Stimulated activated CD4-positive, alpha-beta T cell treated with anti-CD3 and anti-CD28 coated beads, Interleukin-1b, Interleukin-23, amount 100 ng/mL, for 48 hours (primary cell): ENCODE measurements around the gene PSTPIP2.
"Not testable (repeated sequence)": the region's sequence is repeated elsewhere in the genome, so short reads cannot be mapped to it uniquely, and the experiment has no call there.

ENCODE experiments used
- DNase-seq: peaks from one replicate; pipeline ENCODE4 v3.0.0-alpha.2; 2020

Gene PSTPIP2

GRCh38 chr18:45980229-45980628 lies 91.8 kb downstream of the PSTPIP2 start:
- DNase-seq, result no peak

- no peak for DNase-seq
Measured at GRCh38 chr18:45978084-45978483, 94.0 kb downstream of the PSTPIP2 start.

GRCh38 chr18:45976974-45977373 lies 95.1 kb downstream of the PSTPIP2 start:
- no peak for DNase-seq

GRCh38 chr18:45976566-45976965 lies 95.5 kb downstream of the PSTPIP2 start:
- DNase-seq, result no peak

GRCh38 chr18:45974088-45974536 lies 97.9 kb downstream of the PSTPIP2 start:
- DNase-seq, result peak; percentile 71

GRCh38 chr18:45967007-45967706 lies 104.9 kb downstream of the PSTPIP2 start, which contains the start of gene EPG5:
TSS of gene EPG5 (minus strand) at chr18:45967329. CDS start at chr18:45967239, 90 bp downstream.
- peak; percentile 95 for DNase-seq

GRCh38 chr18:45964913-45965312 lies 107.1 kb downstream of the PSTPIP2 start:
- not testable (repeated sequence) for DNase-seq

- DNase-seq, result no peak
Measured at GRCh38 chr18:45962866-45963265, 109.2 kb downstream of the PSTPIP2 start.

- DNase-seq, result peak; percentile 39
Measured at GRCh38 chr18:45962461-45962860, 109.6 kb downstream of the PSTPIP2 start.

- not testable (repeated sequence) for DNase-seq
Measured at GRCh38 chr18:45959484-45959883, 112.6 kb downstream of the PSTPIP2 start.

- DNase-seq, result no peak
Measured at GRCh38 chr18:45958730-45959129, 113.3 kb downstream of the PSTPIP2 start.

GRCh38 chr18:45958027-45958426 lies 114.0 kb downstream of the PSTPIP2 start:
- no peak for DNase-seq

- DNase-seq, result no peak
Measured at GRCh38 chr18:45957100-45957499, 115.0 kb downstream of the PSTPIP2 start.

GRCh38 chr18:45954070-45954934 lies 117.8 kb downstream of the PSTPIP2 start:
- no peak for DNase-seq

- DNase-seq, result no peak
Measured at GRCh38 chr18:45951016-45951714, 120.9 kb downstream of the PSTPIP2 start.

GRCh38 chr18:45945669-45946068 lies 126.4 kb downstream of the PSTPIP2 start:
- DNase-seq, result no peak

GRCh38 chr18:45940724-45941123 lies 131.3 kb downstream of the PSTPIP2 start:
- no peak for DNase-seq

- DNase-seq, result no peak
Measured at GRCh38 chr18:45939236-45939635, 132.8 kb downstream of the PSTPIP2 start.

- no peak for DNase-seq
Measured at GRCh38 chr18:45938488-45938935, 133.5 kb downstream of the PSTPIP2 start.

- DNase-seq, result no peak
Measured at GRCh38 chr18:45935591-45936335, 136.3 kb downstream of the PSTPIP2 start.
